ENCODE measurements around the gene TTC13.
A peak's percentile ranks its signal among the peaks of the same experiment; 100 is the strongest.

Gene TTC13

DNA sequence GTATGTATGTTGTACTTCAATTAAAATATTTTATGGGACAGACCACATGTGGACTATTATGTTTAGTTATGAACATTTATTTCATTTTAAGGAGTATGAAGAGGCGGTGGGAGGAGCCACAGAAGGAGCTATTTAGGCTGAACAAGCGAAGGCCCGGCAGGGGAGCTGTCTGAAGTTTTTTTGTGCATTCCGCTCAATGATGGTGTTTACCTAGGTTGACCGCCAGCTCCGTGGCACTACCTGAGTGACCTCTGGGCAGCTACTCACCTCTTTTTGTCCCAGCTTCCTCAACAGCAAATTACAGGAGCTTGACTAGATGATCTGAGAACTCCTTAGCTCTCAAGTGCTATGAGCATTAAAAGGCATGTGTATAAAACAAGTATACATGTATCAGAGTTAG, 77.7 kb downstream of the TTC13 start:
- no peak for DNase-seq (ENCODE audit: insufficient read length, low spot score)
- no peak for FAIRE-seq
- TF ChIP-seq, protein P1, sequence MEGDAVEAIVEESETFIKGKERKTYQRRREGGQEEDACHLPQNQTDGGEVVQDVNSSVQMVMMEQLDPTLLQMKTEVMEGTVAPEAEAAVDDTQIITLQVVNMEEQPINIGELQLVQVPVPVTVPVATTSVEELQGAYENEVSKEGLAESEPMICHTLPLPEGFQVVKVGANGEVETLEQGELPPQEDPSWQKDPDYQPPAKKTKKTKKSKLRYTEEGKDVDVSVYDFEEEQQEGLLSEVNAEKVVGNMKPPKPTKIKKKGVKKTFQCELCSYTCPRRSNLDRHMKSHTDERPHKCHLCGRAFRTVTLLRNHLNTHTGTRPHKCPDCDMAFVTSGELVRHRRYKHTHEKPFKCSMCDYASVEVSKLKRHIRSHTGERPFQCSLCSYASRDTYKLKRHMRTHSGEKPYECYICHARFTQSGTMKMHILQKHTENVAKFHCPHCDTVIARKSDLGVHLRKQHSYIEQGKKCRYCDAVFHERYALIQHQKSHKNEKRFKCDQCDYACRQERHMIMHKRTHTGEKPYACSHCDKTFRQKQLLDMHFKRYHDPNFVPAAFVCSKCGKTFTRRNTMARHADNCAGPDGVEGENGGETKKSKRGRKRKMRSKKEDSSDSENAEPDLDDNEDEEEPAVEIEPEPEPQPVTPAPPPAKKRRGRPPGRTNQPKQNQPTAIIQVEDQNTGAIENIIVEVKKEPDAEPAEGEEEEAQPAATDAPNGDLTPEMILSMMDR (IDR thresholded peaks at IDR 0.05; ENCODE audit: insufficient read depth, missing control alignments): no peak

DNA sequence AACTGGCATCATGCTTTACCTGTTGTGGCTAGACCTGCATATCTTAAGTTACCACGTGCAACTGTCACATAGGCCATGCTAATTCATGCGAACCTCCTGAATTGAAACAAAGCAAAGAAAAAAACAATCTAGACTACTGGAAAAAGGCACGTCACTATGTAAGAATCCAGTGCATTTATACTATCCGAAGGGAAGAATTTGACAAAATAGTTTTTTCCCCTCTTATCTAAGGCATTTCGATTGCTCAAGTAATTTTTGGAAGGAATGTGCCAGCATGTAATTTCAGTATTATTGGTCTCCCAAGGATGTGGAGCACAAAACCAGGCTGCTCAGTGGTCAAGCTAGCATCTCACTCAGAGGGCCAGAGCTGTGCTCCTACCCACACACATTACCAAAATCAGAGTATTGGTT, 78.8 kb downstream of the TTC13 start:
- peak; percentile 67 for FAIRE-seq
- TF ChIP-seq, protein P1 (IDR thresholded peaks at IDR 0.05; ENCODE audit: insufficient read depth, missing control alignments): no peak
- DNase-seq (ENCODE audit: insufficient read length, low spot score): no peak

DNA sequence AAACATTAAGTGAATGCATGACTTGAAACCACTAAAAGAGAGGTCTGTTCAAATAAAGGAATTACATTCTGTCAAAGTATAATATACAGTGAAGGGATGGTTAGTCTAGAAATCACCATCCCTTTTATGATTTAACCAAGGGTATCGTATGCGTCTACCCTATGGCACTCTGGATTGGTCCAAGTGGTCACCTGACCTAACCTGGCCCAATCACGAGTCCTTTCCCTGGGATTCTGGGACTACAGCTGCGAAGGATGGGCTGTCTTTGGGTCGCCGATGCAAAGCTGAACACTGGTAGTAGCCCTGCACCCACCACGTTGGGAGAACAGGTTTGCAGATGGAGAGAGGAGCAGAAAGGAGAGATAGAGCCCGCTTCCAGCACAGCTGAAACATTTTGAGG, 79.9 kb downstream of the TTC13 start:
- TF ChIP-seq, protein P1 (IDR thresholded peaks at IDR 0.05; ENCODE audit: insufficient read depth, missing control alignments): no peak
- DNase-seq (ENCODE audit: insufficient read length, low spot score): no peak
- FAIRE-seq: no peak

DNA sequence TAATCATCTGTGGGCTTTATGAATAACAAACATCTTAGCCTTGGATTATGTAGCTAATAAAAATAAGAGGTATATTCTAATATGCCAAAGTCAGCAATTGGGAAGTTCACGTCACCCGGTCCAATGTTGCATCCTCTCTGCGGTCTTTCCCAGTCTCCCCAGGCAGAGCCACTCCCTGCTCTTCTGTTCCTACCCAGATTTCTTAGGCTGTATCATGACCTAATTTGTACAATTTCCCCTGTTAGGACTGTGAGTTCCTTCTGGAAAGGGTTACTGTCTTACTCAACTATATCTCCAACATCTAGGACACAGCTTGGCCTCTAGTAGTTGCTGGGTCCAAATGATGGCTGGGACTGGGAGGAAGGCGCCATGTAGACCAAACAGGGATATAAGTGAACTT, 80.5 kb downstream of the TTC13 start:
- DNase-seq (ENCODE audit: insufficient read length, low spot score) (no peak), FAIRE-seq (no peak)
- TF ChIP-seq, protein P1 (IDR thresholded peaks at IDR 0.05; ENCODE audit: insufficient read depth, missing control alignments): no peak

DNA sequence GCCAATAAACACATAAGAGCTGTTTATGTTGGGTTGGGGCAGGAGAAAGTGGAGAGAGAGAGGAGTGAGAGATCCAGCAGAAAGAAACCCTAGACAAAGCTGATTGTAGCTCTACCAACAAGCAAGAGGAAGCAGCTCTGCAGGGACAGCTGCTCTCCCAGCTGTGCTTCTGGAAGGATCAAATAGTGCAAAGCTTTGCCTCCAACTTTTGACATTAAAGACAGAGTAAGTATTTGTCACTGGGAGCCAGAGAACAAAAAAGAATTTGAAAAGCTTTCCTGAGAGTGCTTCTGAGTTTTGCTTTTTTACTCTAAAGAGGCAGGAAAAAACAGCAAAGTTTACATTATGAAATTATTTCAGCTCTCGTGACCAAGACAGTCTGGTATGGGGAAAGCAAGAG, 81.9 kb downstream of the TTC13 start:
- DNase-seq (ENCODE audit: insufficient read length, low spot score) (no peak), FAIRE-seq (no peak)
- TF ChIP-seq, protein P1 (IDR thresholded peaks at IDR 0.05; ENCODE audit: insufficient read depth, missing control alignments): no peak

DNA sequence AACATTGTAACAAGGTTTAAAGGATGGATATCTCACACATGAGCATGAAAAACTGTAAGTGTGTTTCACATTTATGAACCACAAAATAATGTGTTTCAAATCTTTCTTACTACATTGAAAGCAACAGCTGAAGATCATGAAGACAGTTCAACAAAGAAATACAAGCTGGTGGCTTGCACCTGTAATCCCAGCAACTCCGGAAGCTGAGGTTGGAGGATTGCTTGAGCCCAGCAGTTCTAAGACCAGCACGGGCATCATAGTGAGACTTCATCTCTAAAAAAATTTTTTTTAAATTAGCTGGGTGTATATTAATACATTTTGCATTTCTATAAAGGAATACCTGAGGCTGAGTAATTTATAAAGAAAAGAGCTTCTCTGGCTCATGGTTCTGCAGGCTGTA, 83.2 kb downstream of the TTC13 start:
- FAIRE-seq: no peak
- DNase-seq (ENCODE audit: insufficient read length, low spot score): no peak
- TF ChIP-seq, protein P1 (IDR thresholded peaks at IDR 0.05; ENCODE audit: insufficient read depth, missing control alignments): no peak

DNA sequence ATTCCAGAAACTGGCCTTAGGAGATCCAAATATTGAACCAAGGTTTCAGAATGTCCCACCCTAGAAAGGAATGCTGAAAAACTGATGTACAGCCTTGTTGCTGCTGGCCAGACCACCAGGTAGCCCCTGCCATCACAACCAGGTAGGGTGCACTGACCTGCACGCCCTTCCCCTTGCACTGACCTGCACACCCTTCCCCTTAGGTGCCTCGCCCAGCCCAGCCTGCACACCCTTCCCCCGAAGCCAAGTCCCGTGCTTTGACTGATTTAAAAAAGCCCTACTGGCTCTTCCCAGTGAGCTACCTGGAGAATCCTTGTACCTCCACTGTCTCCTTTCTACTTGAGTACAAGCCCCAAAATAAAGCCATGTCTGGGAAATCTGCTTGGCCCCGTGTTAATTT, 84.0 kb downstream of the TTC13 start:
- TF ChIP-seq, protein P1 (IDR thresholded peaks at IDR 0.05; ENCODE audit: insufficient read depth, missing control alignments): no peak
- no peak for DNase-seq (ENCODE audit: insufficient read length, low spot score)
- FAIRE-seq: no peak

All from D721Med (cell line).